ENCODE data around the gene RNF169. TPM values are rescaled to one million over a fixed set of nuclear protein-coding genes. Genes with fewer than 3 reads are reported as not detected.

Gene RNF169
- total and polyA plus RNA-seq, 2 of the 8 experiments (the other 6 are each of a cell fraction or from before 2014, with no cell fraction given), result 3.6 to 12.5 TPM

DNA sequence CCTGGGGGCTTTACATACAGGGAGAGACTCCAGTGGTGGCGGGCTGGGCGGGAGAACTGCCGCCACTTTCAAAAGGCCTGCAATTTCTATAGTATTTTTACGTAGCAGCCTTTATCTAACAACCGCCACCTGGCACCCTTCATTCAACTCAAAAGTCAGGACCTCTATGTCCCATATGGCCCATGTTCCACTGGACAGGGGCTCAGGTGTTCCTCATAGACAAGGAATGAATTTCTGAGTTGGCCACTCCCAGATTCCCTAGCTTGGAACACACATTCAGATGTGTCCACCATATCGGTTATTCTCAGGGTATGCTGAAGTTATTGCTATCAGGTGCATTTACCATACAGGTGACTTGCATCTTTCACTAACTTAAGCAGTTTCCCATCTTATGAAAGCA, 29.9 kb downstream of the RNF169 start (continued):
- no peak for TF ChIP-seq POLR2AphosphoS5 (IDR thresholded peaks at IDR 0.05; ENCODE audit: low read depth, low read length)
- TF ChIP-seq SIN3A (conservative IDR thresholded peaks at IDR 0.05 in 1 of 2, IDR thresholded peaks at IDR 0.05 in 1 of 2; ENCODE audit: low read depth in 1 of 2, low read length in 2 of 2), result no peak
- TF ChIP-seq POLR2A (IDR thresholded peaks at IDR 0.05; ENCODE audit: control extremely low read depth in 1 of 2, low read depth in 2 of 2, low read length in 2 of 2), result no peak
- TF ChIP-seq SP4 (IDR thresholded peaks at IDR 0.05; ENCODE audit: low read length), result no peak
- TF ChIP-seq BACH1 (IDR thresholded peaks at IDR 0.05; ENCODE audit: low read length), result no peak

All from H1 (cell line).